Measurements from ENCODE around the gene TNFRSF9. TPM values are rescaled to one million over a fixed set of nuclear protein-coding genes. Genes with fewer than 3 reads are reported as not detected.
"Not testable (repeated sequence)": the region's sequence is repeated elsewhere in the genome, so short reads cannot be mapped to it uniquely, and the experiment has no call there.

Gene TNFRSF9
- polyA plus RNA-seq (ENCODE audit: insufficient read length in 3 of 3), result under 1 TPM; 0.08 to 0.20 (median 0.18) TPM

DNA sequence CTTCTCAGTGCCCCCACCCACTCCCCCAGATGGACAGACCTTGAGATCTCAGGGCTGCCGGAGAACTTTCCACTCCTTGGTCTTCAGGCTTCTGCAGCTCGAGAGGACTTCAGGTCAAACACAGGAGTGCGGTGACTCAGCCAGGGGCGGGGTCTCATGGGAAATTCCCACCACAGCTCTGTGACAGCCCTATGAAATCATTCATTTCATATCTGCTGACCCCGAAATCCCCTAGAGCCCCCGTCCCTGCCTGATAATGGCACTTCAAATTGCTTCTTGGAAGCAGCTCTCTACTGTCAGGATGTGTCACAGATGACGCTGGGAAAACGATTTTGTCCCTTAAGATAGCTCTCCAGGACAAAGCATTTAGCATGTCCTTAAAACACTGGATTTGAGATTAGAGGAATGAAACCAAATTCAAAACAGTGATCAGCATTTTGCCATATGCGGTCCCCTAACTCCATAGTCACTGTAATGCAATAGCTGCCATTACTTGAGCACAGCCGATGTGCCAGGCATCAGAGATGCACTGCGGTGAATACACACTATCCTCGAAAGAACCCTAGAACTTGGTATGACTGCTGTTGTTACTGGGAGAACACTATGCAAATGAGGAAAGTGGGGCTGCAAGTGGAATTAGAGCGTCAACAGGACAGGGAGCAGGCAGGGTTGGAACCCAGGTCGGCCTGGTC, at the start of gene TNFRSF9:
Gene TNFRSF9, minus strand, starts transcription at position 95 of the 692 bp plus-strand sequence. CDS start 845 bp downstream, outside the sequence.
- DNase-seq (ENCODE audit: low read depth in 3 of 3, low spot score in 2 of 3), result no peak

DNA sequence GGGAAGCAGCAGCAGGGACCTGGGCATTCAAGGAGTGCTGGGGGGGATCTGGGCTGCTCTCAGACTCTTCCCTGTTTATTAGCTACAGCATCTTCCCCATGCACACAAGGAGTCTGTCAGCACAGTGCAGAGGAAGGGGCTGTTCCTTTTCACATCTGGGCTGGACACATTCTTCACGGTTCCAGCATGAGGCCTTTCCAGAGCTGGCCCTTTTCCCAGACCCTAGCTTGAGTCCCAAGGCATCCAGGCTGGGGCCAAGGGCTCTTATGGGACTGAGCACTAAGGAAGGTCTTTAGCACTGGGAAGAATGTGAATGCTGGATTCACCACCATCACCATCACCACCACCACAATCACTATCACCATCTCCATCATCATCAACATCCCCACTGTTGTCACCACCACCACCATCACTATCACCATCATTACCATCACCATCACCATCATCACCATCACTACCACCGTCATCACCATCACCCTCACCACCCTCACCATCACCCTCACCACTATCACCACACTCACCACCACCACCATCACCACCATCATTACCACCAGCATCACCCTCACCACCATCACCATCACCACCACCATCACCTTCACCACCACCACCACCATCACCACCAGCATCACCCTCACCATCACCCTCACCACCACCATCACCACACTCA, 49.3 kb upstream of the TNFRSF9 start:
- no peak for DNase-seq (ENCODE audit: low read depth in 3 of 3, low spot score in 2 of 3)

DNA sequence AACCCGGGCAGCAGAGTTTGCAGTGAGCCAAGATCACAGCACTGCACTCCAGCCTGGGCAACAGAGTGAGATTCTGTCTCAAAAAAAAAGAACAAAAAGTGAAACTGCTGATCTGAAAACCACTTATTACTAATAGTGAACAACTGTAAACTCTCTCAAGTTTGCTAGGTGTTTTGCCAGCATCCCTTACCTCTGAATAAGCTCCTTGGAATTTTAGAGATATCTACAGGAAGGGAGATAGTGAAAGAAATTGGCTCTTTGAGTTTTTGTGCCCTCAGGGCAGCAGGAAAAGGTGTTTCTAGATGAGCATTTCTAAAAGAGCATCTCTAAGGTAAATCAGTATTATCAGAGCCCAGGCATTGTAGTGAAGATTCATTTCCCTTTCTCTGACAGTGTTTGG, 47.9 kb upstream of the TNFRSF9 start:
- no peak for DNase-seq (ENCODE audit: low read depth in 3 of 3, low spot score in 2 of 3)

DNA sequence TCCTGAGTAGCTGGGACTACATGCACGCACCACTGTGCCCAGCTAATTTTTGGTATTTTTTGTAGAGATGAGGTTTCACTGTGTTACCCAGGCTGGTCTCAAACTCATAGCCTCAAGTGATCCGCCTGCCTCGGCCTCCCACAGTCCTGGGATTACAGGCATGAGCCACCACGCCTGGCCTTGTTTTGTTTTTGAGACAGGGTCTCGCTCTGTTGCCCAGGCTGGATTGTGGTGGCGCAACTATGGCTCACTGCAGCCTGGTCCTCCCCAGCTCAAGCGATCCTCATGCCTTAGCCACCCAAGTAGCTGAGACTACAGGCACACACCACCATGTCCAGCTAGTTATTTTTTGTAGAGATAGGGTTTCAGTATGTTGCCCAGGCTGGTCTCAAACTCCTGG, 46.9 kb upstream of the TNFRSF9 start:
- no peak for DNase-seq (ENCODE audit: low read depth in 3 of 3, low spot score in 2 of 3)

DNA sequence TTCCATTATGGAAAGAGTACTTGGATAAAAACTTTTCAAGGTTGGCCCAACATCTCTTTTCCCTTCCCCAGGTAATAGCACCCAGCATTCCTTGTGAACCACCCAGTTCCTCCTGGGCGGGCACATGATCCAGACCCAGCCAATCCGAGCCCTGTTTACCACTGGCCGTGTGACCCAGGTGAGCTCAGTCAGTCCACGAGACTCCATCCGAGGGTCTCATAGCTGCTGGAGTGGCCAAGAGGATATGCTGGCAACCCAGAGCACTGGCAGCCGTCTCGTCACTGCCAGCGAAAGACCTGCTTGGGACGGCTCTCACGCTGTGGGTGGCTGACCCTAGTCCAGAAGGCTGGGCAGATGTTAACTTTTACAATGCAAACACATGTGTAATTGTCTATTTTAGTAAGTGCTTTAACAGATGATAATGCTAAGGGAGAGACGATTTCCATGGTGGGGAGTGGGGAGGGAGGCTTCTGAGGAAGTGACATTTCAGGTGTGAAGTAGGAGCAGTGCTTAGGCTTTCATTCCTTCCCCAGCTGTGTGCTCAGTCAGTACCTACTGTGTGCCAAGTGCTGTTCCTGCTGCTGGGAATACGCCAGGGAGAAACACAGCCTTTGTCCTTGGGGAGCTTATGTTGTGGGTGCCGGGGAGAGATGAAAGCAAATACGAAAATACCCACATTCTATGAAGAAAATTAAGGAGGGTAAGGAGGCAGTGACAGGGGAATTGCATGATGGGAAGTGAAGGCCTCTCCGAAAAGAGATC, 45.4 kb upstream of the TNFRSF9 start:
- DNase-seq (ENCODE audit: low read depth in 3 of 3, low spot score in 2 of 3), result no peak

DNA sequence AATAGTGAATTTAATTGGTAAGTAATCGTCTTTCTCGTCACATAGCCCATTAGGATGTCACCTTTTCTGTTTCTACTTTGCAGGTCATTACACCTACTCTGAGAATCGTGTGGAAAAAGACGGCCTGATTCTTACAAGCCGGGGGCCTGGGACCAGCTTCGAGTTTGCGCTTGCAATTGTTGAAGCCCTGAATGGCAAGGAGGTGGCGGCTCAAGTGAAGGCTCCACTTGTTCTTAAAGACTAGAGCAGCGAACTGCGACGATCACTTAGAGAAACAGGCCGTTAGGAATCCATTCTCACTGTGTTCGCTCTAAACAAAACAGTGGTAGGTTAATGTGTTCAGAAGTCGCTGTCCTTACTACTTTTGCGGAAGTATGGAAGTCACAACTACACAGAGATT, 44.2 kb upstream of the TNFRSF9 start:
- no peak for DNase-seq (ENCODE audit: low read depth in 3 of 3, low spot score in 2 of 3)

DNA sequence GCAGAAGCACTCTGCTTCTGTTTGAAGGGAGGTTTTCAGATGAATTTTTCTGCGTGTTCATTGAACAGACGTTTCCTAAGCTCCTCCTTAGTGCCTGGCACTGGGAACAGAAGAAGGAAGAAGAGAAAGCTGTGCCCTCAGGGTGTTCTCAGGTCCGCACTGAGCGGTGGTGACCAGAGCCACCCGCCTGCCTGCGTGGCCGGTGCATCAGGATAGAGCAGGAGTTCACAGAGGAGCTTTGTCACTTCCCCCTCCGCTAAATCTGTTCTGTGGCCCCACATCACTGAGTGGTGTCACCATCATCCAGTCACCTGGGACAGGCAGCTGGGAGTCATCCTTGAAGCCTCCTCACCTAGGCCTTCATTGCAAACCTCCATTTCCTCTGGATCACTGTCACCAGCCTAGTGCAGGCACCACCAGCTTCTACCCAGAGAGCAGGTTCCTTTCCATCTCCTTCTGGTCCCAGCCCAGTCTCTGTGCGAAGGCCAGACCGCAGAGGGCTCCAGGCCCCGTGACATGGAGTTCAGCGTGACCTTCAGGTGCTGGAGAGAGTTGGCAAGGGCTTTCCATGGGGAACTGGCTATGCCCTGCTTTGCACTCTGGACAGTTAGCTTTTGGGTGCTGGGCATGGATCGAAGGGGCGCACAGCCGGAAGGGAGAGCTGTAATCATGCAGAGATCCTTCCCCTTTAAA, 42.6 kb upstream of the TNFRSF9 start:
- DNase-seq (ENCODE audit: low read depth in 3 of 3, low spot score in 2 of 3), result no peak

DNA sequence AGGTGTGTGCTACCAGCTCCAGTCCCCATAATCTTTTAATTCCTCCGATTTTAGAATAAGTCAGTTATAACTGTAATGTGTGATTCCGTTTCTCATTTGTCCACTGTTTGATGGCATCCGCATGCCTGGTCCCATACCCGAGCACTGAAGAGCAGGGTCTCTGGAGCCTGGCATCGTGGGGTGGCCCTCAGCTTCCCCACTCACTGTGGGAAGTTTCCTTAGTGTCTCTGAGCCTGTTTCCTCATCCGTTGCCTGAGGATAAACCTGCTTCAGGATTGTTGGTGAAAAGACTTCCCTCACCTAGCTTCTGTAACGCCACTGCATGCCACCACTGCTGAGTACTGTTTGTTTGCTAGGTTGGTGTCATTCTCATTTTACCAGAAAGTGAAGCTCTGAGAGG, 40.3 kb upstream of the TNFRSF9 start:
- no peak for DNase-seq (ENCODE audit: low read depth in 3 of 3, low spot score in 2 of 3)

DNA sequence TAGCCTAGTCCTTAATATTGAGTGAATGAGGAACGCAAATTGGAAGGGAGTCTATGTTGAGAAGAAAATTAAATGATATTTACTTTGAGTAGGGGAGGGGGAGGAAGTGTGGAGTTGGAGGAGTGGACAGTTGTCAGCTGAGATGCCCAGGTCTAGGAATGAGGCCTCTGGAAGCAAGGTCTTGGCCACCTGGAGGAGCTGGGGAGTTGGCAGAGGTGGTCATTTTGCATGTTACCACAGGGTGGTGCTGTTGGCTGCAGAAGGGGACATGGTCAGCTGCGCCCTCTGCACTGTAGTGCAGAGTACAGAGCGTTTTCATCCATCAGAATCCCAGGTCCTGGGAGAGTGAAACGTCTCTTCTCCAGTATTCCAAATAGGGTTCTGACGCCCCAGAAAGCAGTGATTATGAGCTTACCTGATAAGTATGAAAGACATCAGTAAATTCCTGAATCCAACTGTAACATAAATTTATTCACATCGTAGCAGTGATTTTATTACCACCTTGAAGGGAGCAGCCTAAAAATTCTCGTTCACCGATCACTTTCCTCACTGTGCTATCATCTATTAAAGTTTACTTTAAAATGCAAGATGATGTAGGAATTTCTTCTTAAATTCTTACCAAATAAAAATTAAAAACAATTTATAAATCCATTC, 34.7 kb upstream of the TNFRSF9 start:
- peak in 1 of 3 donors; percentile 51 for DNase-seq (ENCODE audit: low read depth in 3 of 3, low spot score in 2 of 3)

DNA sequence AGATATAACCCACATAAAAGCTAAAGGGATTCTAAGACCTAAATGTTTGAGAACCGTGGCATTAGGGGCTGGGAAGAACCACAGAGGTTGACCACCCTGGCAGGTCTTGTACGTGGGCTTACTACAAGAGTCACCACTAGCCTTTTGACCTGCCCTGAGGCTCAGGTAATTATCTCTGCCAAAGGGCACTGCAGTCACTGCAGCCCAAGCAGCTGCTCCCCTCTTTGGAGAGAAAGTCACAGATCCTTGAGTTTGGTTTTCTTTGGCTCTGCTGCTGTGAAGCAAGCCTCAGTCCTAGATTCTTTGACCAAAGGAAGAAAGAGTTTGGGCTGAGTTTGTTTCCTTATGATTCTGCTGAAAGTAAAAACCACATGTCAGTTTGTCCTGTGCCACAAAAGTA, 32.4 kb upstream of the TNFRSF9 start:
- DNase-seq (ENCODE audit: low read depth in 3 of 3, low spot score in 2 of 3), result no peak

DNA sequence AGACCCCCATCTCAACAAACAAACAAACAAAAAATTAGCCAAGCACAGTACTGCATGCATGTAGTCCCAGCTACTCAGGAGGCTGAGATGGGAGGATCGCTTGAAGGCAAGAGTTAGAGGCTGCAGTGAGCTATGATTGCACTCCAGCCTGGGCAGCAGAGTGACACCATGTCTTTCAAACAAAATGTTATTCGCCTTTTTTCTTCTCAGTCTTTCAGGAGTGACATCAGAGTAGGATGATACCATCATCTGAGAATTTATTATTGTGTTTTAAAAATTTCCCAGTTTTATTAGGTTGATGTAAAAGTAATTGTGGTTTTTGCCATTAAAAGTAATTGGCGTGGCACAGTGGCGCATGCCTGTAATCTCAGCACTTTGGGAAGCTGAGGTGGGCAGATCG, 31.6 kb upstream of the TNFRSF9 start:
- no peak for DNase-seq (ENCODE audit: low read depth in 3 of 3, low spot score in 2 of 3)

DNA sequence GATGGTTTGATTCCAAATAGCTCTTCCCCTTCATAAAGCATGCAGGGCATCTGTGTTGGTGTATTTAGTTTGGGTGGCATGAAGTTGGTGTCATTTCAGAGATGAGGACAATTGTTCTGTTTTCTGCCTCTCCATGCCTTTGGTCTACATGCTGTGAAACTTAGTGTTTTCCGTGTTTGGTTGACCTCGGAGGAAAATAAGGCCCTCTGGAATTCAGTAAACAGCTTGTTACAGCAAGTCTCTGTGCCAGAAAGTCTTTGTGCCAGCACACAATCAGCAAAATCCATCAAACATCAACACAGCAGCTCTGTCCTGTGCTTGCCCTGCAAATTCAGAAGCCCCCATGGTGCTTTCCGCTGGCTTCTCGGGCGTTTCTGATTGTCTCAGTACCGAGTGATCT, 30.4 kb upstream of the TNFRSF9 start:
- DNase-seq (ENCODE audit: low read depth in 3 of 3, low spot score in 2 of 3), result no peak

DNA sequence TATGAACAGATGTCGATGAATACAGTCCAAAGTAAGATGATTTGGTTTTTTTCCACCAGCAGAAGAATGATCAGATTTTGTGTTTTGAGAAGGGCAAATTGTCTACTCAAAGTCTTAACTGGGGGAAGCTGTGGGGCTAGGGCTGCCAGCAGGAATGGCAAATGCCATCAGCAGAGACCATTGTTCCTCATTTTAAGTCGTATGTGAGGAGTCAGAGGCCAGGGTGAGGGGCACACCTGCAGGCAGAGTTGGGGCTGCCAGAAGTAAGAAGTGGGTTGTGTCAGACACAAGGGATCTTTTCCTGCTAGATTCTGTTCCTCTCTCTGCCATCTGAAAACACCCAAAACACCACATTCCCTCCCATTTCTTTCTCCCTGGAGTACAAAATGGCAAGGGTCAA, 29.6 kb upstream of the TNFRSF9 start:
- DNase-seq (ENCODE audit: low read depth in 3 of 3, low spot score in 2 of 3), result no peak

DNA sequence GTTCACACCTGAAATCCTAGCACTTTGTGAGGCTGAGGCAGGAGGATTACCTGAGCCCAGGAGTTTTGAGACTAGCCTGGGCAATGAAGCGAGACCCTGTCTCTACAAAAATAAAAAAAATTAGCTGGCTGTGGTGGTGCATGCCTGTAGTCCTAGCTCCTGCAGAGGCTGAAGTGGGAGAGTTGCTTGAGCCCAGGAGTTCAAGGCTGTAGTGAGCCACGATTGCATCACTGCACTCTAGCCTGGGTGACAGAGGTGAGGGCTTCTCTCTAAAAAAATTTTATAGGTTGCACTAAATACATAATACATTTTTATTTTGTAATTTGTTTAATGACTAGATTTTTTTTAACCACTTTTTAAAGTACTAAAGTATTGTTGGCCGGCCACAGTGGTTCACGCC, 27.0 kb upstream of the TNFRSF9 start:
- DNase-seq (ENCODE audit: low read depth in 3 of 3, low spot score in 2 of 3), result no peak

DNA sequence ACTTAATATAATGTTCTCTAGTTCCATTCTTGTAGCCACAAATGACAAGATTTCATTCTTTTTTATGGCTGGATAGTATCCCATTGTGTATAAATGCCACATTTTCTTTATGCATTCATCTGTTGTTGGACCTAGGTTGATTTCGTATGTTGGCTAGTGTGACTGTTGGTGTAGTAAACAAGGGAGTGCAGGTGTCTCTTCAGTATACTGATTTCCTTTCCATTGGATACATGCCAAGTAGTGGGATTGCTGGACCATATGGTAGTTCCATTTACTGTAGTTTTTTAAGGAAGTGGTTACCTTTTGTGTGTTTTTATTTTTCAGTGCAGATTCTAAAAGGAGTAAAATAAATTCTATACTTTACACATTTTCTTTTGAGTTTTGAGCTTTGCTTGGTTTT, 26.6 kb upstream of the TNFRSF9 start:
- no peak for DNase-seq (ENCODE audit: low read depth in 3 of 3, low spot score in 2 of 3)

DNA sequence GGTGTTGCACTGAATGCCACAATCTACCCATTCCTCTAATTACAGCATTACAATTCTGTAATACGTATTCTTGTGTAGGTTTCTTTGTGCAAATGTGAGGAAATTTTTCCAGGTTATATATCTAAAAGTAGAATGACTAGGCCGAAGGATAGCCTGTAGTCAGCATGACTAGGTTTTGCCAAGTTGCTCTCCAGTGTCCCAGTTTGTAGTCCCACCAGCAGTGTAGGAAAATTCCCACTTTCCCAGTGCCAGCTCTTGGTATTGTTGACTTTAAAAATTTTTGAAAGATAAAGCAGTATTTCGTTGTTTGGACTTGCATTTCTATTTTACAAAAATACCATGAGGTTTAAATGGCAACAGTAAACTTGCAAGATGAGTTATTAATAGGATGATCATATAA, 23.8 kb upstream of the TNFRSF9 start:
- DNase-seq (ENCODE audit: low read depth in 3 of 3, low spot score in 2 of 3), result no peak

DNA sequence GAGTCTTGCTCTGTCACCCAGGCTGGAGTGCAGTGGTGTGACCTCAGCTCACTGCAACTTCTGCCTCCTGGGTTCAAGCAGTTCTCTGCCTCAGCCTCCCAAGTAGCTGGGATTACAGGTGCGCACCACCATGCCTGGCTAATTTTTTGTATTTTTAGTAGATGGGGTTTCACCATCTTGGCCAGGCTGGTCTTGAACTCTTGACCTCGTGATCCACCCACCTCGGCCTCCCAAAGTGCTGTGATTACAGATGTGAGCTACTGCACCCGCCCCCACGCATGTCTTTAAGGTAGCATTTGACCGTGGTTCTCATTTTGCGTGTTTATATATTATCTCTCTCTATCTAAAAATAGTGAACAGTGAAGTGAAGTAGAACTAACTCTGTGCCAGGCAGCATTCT, 23.2 kb upstream of the TNFRSF9 start:
- not testable (repeated sequence) for DNase-seq (ENCODE audit: low read depth in 3 of 3, low spot score in 2 of 3)

DNA sequence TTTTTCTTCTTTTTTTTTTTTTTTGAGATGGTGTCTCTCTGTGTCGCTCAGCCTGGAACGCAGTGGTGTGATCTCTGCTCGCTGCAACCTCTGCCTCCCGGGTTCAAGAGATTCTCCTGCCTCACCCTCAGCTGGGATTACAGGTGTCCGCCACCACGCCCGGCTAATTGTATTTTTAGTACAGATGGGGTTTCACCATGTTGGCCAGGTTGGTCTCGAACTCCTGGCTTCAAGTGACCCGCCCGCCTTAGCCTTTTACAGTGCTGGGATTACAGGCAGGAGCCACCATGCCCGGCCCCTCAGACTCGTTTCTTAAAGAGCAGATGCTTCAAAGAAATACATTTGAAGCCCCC, 22.7 kb upstream of the TNFRSF9 start:
- DNase-seq (ENCODE audit: low read depth in 3 of 3, low spot score in 2 of 3), result not testable (repeated sequence)

DNA sequence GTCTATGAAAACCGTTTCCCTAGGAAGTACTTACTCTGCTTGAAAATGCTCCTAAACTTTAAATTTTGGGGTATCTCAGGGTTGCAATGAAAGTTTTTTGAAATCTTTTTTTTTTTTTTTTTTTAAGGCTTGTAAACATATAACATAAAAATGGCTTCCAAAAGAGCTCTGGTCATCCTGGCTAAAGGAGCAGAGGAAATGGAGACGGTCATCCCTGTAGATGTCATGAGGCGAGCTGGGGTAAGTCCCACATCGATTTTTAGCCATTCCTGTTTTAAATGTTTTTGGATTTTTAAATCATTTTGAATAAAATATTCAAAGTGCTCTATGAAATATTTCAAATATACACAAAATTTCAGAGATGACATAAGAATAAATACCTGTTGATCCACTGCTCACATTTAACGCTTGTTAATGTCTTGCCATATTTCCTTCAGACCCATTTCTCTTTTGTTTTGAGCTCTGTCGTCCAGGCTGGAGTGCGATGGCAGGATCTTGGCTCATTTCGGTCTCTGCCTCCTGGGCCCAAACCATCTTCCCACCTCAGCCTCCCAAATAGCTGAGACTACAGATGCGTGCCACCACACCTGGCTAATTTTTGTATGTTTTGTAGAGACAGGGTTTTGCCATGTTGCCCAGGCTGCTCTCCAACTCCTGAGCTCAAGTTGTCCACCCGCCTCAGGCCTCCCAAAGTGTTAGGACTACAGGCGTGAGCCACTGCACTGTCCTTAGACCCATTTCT, 22.2 kb upstream of the TNFRSF9 start:
- DNase-seq (ENCODE audit: low read depth in 3 of 3, low spot score in 2 of 3), result no peak

DNA sequence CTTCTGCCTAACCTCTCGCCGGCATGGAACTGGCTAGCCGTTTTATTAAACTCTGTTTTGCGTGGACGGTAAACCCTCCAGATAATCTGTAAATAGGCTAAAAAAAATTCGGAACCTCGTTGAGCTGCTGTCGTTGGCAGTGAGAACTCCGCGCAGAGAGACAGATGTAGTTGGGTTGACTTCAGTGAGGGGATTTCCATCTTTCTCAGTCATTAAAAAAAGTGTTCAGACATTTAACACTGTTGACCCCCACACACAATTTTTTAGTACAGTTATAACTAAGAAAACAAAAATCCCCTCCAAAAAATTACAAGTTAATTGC, 21.3 kb upstream of the TNFRSF9 start:
- DNase-seq (ENCODE audit: low read depth in 3 of 3, low spot score in 2 of 3), result no peak

Data from right renal cortex interstitium (tissue), 3 donors.